Inflammatory macrophage (primary cell): ENCODE measurements around the gene INSIG1.
A peak's percentile ranks its signal among the peaks of the same experiment; 100 is the strongest.

Experiments
- DNase-seq, 2 donors: peaks; one replicate each; pipeline ENCODE4 v3.0.0-alpha.2; 2020 to 2022

Gene INSIG1

GRCh38 chr7:155331396-155331795 lies 33.7 kb downstream of the INSIG1 start:
- no peak for DNase-seq

- DNase-seq: no peak
These were observed 35.9 kb downstream of the INSIG1 start for GRCh38 chr7:155333346-155334234.

- DNase-seq: no peak
These were observed 39.3 kb downstream of the INSIG1 start for GRCh38 chr7:155336812-155337602.

GRCh38 chr7:155337946-155338631 lies 40.4 kb downstream of the INSIG1 start:
- DNase-seq: no peak

- DNase-seq: no peak
These were observed 41.1 kb downstream of the INSIG1 start for GRCh38 chr7:155338632-155339320.

- DNase-seq: no peak
These were observed 41.8 kb downstream of the INSIG1 start for GRCh38 chr7:155339474-155339873.

GRCh38 chr7:155340071-155340531 lies 42.4 kb downstream of the INSIG1 start:
- no peak for DNase-seq

GRCh38 chr7:155340721-155341120 lies 43.0 kb downstream of the INSIG1 start:
- no peak for DNase-seq

- DNase-seq: no peak
These were observed 43.8 kb downstream of the INSIG1 start for GRCh38 chr7:155341463-155341983.

GRCh38 chr7:155342313-155342712 lies 44.6 kb downstream of the INSIG1 start:
- no peak for DNase-seq

- no peak for DNase-seq
These were observed 45.5 kb downstream of the INSIG1 start for GRCh38 chr7:155343150-155343549.

GRCh38 chr7:155343661-155344121 lies 46.0 kb downstream of the INSIG1 start:
- DNase-seq: no peak

- DNase-seq: no peak
These were observed 46.6 kb downstream of the INSIG1 start for GRCh38 chr7:155344270-155344617.

GRCh38 chr7:155344618-155345433 lies 47.1 kb downstream of the INSIG1 start:
- peak; percentile 73 to 79 for DNase-seq

- no peak for DNase-seq
These were observed 47.8 kb downstream of the INSIG1 start for GRCh38 chr7:155345490-155345889.

GRCh38 chr7:155346285-155346684 lies 48.6 kb downstream of the INSIG1 start:
- DNase-seq: no peak

- no peak for DNase-seq
These were observed 51.1 kb downstream of the INSIG1 start for GRCh38 chr7:155348806-155349205.

GRCh38 chr7:155349601-155350331 lies 52.1 kb downstream of the INSIG1 start:
- DNase-seq: no peak

GRCh38 chr7:155351120-155351870 lies 53.6 kb downstream of the INSIG1 start:
- DNase-seq: no peak
